Measurements from ENCODE around the gene PPP4C. TPM values are rescaled to one million over a fixed set of nuclear protein-coding genes. Genes with fewer than 3 reads are reported as not detected.
"Not testable (repeated sequence)": the region's sequence is repeated elsewhere in the genome, so short reads cannot be mapped to it uniquely, and the experiment has no call there.

PPP4C gene
- total RNA-seq, 1 donor from 2014 or later = 72.4 TPM

GRCh38 chr16:30096862-30097563, 21.2 kb downstream of the PPP4C start:
- no peak for DNase-seq

- no peak for DNase-seq
Measured at GRCh38 chr16:30104090-30104489, 28.3 kb downstream of the PPP4C start.

- DNase-seq = no peak
Measured at GRCh38 chr16:30104492-30104891, 28.7 kb downstream of the PPP4C start.

GRCh38 chr16:30108059-30108850, 32.5 kb downstream of the PPP4C start:
- DNase-seq = no peak

GRCh38 chr16:30110661-30111060, 34.9 kb downstream of the PPP4C start:
- peak; percentile 81 for DNase-seq

- DNase-seq = peak; percentile 41
Measured at GRCh38 chr16:30112197-30113030, 36.6 kb downstream of the PPP4C start.

- DNase-seq = no peak
Measured at GRCh38 chr16:30113031-30113710, 37.4 kb downstream of the PPP4C start, which contains the start of gene GDPD3. GDPD3 (minus strand) TSS chr16:30113537; CDS start chr16:30113478, 59 bp downstream.

- no peak for DNase-seq
Measured at GRCh38 chr16:30113711-30114333, 38.0 kb downstream of the PPP4C start.

GRCh38 chr16:30114411-30114810, 38.6 kb downstream of the PPP4C start:
- no peak for DNase-seq

GRCh38 chr16:30114833-30115232, 39.0 kb downstream of the PPP4C start:
- DNase-seq = not testable (repeated sequence)

- DNase-seq = no peak
Measured at GRCh38 chr16:30115238-30115637, 39.4 kb downstream of the PPP4C start.

- no peak for DNase-seq
Measured at GRCh38 chr16:30116291-30117207, 40.8 kb downstream of the PPP4C start.

- no peak for DNase-seq
Measured at GRCh38 chr16:30117768-30118167, 42.0 kb downstream of the PPP4C start.

GRCh38 chr16:30119428-30119827, 43.6 kb downstream of the PPP4C start:
- DNase-seq = no peak

GRCh38 chr16:30120340-30121105, 44.7 kb downstream of the PPP4C start:
- no peak for DNase-seq

GRCh38 chr16:30121741-30122571, 46.2 kb downstream of the PPP4C start:
- peak; percentile 44 for DNase-seq

- no peak for DNase-seq
Measured at GRCh38 chr16:30122604-30123160, 46.9 kb downstream of the PPP4C start.

GRCh38 chr16:30124985-30125379, 49.2 kb downstream of the PPP4C start:
- DNase-seq = no peak

All from tongue (tissue), 2 donors.